Tibial artery (tissue), 4 donors: ENCODE data around the gene SPRED2.

Source experiments
- DNase-seq, 2 donors: peaks; one replicate each; pipeline ENCODE4 v3.0.0-alpha.2; 2019
- H3K27ac ChIP-seq, 2 donors: fragments of 200-600 bp; sonication (generic) in 1 of 2; 1 replicate in 1 of 2; 2 replicates in 1 of 2; pipeline ENCODE4 v1.5.1; 2018 to 2019; ENCODE audit warnings: mild to moderate bottlenecking in 1 of 2
- H3K27me3 ChIP-seq, 2 donors: fragments of 200-600 bp; sonication (generic) in 1 of 2; one replicate each; pipeline versions ENCODE4 v1.5.1 to v1.6.0; 2016 to 2019
- H3K36me3 ChIP-seq, 3 donors: fragments of 200-600 bp; sonication (generic) in 2 of 3; one replicate each; pipeline ENCODE4 v1.5.1; 2016 to 2019; ENCODE audit warnings: mild to moderate bottlenecking in 2 of 3
- H3K4me1 ChIP-seq, 4 donors: fragments of 200-600 bp; sonication (generic) in 2 of 4; 1 replicate in 3 of 4; 2 replicates in 1 of 4; pipeline ENCODE4 v1.5.1; 2016 to 2019
- H3K4me3 ChIP-seq, 2 donors: fragments of 200-600 bp; sonication (generic) in 1 of 2; 1 replicate in 1 of 2; 2 replicates in 1 of 2; pipeline ENCODE4 v1.5.1; 2018 to 2019; ENCODE audit warnings: mild to moderate bottlenecking in 2 of 2
- H3K9me3 ChIP-seq, 3 donors: fragments of 200-600 bp; sonication (generic) in 1 of 3; one replicate each; pipeline ENCODE4 v1.5.1; 2016 to 2019
- intact Hi-C: fragments of 100-400 bp; cut with DNase I; formaldehyde crosslinking; loops from one replicate; pipeline ENCODE4 v1.15.0; 2023; ENCODE audit warnings: low total_unique reads
- TF ChIP-seq, protein P1 (sequence below), 2 experiments: fragments of 200-600 bp in 1 of 2; fragments of 450-650 bp in 1 of 2; IDR thresholded peaks; one replicate each; pipeline ENCODE4 v1.5.1; 2017 to 2019; ENCODE audit warnings: antibody characterized with exemption in 2 of 2, mild to moderate bottlenecking in 1 of 2, moderate library complexity in 1 of 2

Gene SPRED2

GRCh38 chr2:65326276-65326675 is 106.1 kb downstream of the SPRED2 start:
- H3K27me3 ChIP-seq, result no peaks in the 10 kb centered on the region
- H3K9me3 ChIP-seq, result no peaks in the 10 kb centered on the region
- no peaks in the 10 kb centered on the region for H3K4me1 ChIP-seq
- no peak overlapping the region for H3K27ac ChIP-seq
- intact Hi-C loops, result no loop called here
- H3K36me3 ChIP-seq, result peaks cover 9 to 16% (median 16%) of the 10 kb centered on the region in 3 donors
- no peak overlapping the region for H3K4me3 ChIP-seq
- no peak for DNase-seq
- TF ChIP-seq, protein P1, sequence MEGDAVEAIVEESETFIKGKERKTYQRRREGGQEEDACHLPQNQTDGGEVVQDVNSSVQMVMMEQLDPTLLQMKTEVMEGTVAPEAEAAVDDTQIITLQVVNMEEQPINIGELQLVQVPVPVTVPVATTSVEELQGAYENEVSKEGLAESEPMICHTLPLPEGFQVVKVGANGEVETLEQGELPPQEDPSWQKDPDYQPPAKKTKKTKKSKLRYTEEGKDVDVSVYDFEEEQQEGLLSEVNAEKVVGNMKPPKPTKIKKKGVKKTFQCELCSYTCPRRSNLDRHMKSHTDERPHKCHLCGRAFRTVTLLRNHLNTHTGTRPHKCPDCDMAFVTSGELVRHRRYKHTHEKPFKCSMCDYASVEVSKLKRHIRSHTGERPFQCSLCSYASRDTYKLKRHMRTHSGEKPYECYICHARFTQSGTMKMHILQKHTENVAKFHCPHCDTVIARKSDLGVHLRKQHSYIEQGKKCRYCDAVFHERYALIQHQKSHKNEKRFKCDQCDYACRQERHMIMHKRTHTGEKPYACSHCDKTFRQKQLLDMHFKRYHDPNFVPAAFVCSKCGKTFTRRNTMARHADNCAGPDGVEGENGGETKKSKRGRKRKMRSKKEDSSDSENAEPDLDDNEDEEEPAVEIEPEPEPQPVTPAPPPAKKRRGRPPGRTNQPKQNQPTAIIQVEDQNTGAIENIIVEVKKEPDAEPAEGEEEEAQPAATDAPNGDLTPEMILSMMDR (IDR thresholded peaks at IDR 0.05), result no peak

DNA sequence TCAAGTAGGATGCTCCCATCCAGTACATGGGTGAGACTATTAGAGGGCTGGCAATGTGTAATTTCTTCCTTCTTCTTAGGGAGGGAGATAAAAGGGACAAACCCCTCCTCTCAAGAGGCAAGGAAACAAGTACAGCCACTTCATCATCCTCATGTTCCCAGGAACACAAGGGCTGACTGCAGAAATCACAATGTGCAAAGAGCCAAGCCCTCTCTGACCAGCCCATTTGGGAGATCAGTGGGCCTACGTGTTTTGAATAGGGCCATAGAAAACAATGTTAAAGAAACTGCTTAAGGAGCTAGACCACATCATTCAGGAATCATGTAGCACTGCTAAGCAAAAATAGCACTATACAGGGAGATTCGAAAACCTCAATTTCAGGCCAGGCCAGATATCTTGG is 107.3 kb downstream of the SPRED2 start:
- TF ChIP-seq, protein P1 (IDR thresholded peaks at IDR 0.05), result no peak
- Histone ChIP-seq H3K4me1 (no peaks in the 10 kb centered on the region), H3K27ac (no peak overlapping the region), H3K9me3 (no peaks in the 10 kb centered on the region), H3K27me3 (no peaks in the 10 kb centered on the region), H3K4me3 (no peak overlapping the region), H3K36me3 (peaks cover 0 to 18% (median 9%) of the 10 kb centered on the region in 3 donors)
- no peak for DNase-seq
- intact Hi-C loops, result no loop called here

- Histone ChIP-seq H3K27me3 (no peaks in the 10 kb centered on the region), H3K4me1 (peaks cover 0 to 9% (median 7%) of the 10 kb centered on the region in 4 donors), H3K36me3 (peaks cover 0 to 13% (median 0%) of the 10 kb centered on the region in 3 donors), H3K27ac (no peak overlapping the region), H3K9me3 (no peaks in the 10 kb centered on the region), H3K4me3 (no peak overlapping the region)
- intact Hi-C loops, result no loop called here
- DNase-seq, result no peak
- TF ChIP-seq, protein P1 (IDR thresholded peaks at IDR 0.05), result no peak
Measured at GRCh38 chr2:65320946-65321345, 111.5 kb downstream of the SPRED2 start.

GRCh38 chr2:65320042-65320725 is 112.2 kb downstream of the SPRED2 start:
- Histone ChIP-seq H3K4me3 (no peak overlapping the region), H3K4me1 (peaks cover 0 to 15% (median 11%) of the 10 kb centered on the region in 4 donors), H3K27me3 (no peaks in the 10 kb centered on the region), H3K9me3 (no peaks in the 10 kb centered on the region), H3K36me3 (peaks cover 0 to 8% (median 0%) of the 10 kb centered on the region in 3 donors), H3K27ac (no peak overlapping the region)
- intact Hi-C loops, result no loop called here
- TF ChIP-seq, protein P1 (IDR thresholded peaks at IDR 0.05), result no peak
- DNase-seq, result no peak

- H3K27ac ChIP-seq, result no peak overlapping the region
Measured at GRCh38 chr2:65319674-65320041, 112.7 kb downstream of the SPRED2 start.

More at GRCh38 chr2:65319674-65320041, 112.7 kb downstream of the SPRED2 start:
- no peaks in the 10 kb centered on the region for H3K9me3 ChIP-seq
- intact Hi-C loops, result no loop called here
- TF ChIP-seq, protein P1 (IDR thresholded peaks at IDR 0.05), result no peak
- H3K27me3 ChIP-seq, result no peaks in the 10 kb centered on the region
- no peak for DNase-seq
- no peak overlapping the region for H3K4me3 ChIP-seq
- peaks cover 0 to 6% (median under 1%) of the 10 kb centered on the region in 3 donors for H3K36me3 ChIP-seq
- peaks cover 0 to 20% (median 11%) of the 10 kb centered on the region in 4 donors for H3K4me1 ChIP-seq
